HUES64 (cell line): ENCODE measurements around the gene ULK4.
"Not testable (repeated sequence)": the region's sequence is repeated elsewhere in the genome, so short reads cannot be mapped to it uniquely, and the experiment has no call there.

ENCODE experiments used
- H3K27ac ChIP-seq: 2 replicates; pipeline ENCODE4 v1.7.0; 2013; ENCODE audit warnings: low read depth, low read length, inconsistent platforms
- H3K27me3 ChIP-seq: 2 replicates; pipeline ENCODE4 v1.6.1; 2013; ENCODE audit warnings: mild to moderate bottlenecking, low read length; ENCODE audit not compliant: insufficient read depth
- H3K36me3 ChIP-seq: 2 replicates; pipeline ENCODE4 v1.6.1; 2013; ENCODE audit warnings: mild to moderate bottlenecking, low read length; ENCODE audit not compliant: insufficient read depth
- H3K4me1 ChIP-seq: 2 replicates; pipeline ENCODE4 v1.6.1; 2013; ENCODE audit warnings: mild to moderate bottlenecking, low read length, moderate library complexity; ENCODE audit not compliant: insufficient read depth
- H3K4me3 ChIP-seq: 2 replicates; pipeline ENCODE4 v1.5.1; 2013; ENCODE audit warnings: mild to moderate bottlenecking, low read length, moderate library complexity
- H3K9ac ChIP-seq: 2 replicates; pipeline ENCODE4 v1.6.1; 2013; ENCODE audit warnings: mild to moderate bottlenecking, low read depth, low read length
- H3K9me3 ChIP-seq: 2 replicates; pipeline ENCODE4 v1.6.1; 2013; ENCODE audit warnings: low read depth, low read length; ENCODE audit not compliant: insufficient read depth
- WGBS: fragments of 150-250, 120-280 bp; methylation state at CpG from one replicate; pipeline ENCODE4 v1.1.7; 2013; ENCODE audit warnings: missing lambda C conversion rate; 5-methylcytosine and 5-hydroxymethylcytosine counted together

Gene ULK4

GRCh38 chr3:41573591-41573990 is 388.3 kb downstream of the ULK4 start:
- Histone ChIP-seq H3K9me3 (no peaks in the 10 kb centered on the region), H3K27me3 (no peaks in the 10 kb centered on the region), H3K27ac (no peak overlapping the region), H3K4me3 (no peak overlapping the region), H3K9ac (no peak overlapping the region), H3K4me1 (peaks cover 38% of the 10 kb centered on the region), H3K36me3 (no peaks in the 10 kb centered on the region)
- 97% methylated on average over 4 of the region's 4 CpGs for WGBS

- Histone ChIP-seq H3K36me3 (no peaks in the 10 kb centered on the region), H3K27ac (no peak overlapping the region), H3K27me3 (no peaks in the 10 kb centered on the region), H3K9me3 (no peaks in the 10 kb centered on the region), H3K4me1 (peaks cover 24% of the 10 kb centered on the region), H3K9ac (no peak overlapping the region), H3K4me3 (no peak overlapping the region)
- 92% methylated on average over 1 of the region's 1 CpG for WGBS
These were observed 389.8 kb downstream of the ULK4 start for GRCh38 chr3:41572092-41572491.

DNA sequence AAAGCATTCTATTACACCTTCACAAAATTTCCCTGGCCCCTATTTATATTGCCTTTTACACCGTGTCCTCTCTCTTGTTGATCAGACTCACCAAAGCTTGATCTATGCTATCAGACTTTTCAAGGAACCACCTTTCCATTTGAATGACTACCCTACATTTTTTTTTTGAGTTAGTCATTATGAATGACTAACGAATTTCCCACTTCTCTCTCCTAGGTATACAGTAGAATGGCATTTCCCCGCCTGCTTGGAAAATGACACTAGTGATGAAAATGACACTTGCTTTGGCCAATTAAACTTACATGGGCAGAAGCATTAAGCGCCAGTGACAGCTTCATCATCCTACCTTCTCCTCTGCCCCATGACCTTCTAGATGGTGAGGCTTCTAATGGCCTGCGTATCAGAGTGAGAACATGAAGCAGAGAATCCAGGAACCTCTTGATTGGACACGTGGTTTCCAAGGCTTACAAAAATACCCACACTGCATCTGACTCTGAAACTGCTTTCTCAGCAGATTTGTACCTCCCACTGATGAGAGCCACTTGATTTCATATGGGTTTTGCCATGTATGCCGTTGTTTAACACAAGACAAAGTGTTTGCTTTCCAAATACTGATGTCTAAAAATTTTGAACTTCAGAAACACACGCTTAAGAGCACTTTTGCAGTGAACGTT is 392.1 kb downstream of the ULK4 start:
- 90% methylated on average over 9 of the region's 9 CpGs for WGBS
- H3K27ac ChIP-seq, result no peak overlapping the region
- H3K27me3 ChIP-seq, result no peaks in the 10 kb centered on the region
- no peak overlapping the region for H3K4me3 ChIP-seq
- H3K9me3 ChIP-seq, result no peaks in the 10 kb centered on the region
- peaks cover 13% of the 10 kb centered on the region for H3K4me1 ChIP-seq
- no peaks in the 10 kb centered on the region for H3K36me3 ChIP-seq
- no peak overlapping the region for H3K9ac ChIP-seq

DNA sequence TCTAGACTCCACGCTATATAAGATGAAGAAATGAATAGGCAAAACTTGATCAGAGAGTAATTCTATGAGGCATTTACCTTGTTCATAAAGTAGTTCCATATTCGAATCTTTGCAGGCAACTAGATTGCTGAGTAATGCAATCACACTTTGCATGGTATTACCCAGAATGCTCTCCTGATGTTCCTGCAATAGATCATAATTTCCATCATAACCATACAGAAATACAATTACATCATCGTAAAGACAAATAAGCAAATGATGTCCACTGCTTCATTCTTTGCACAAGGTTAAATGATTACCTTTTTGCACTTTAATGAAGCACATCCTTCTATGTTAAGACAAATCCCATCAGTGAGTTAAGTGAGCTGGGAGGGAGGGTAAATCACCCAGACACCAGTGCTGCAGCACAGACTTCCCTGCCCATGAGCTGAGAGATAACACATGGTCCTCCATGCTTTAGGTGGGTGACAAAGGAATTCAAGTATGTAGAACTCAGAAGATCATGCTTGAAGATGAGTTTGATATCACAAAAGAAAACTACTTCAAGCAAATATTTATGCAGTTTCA is 395.9 kb downstream of the ULK4 start:
- no peak overlapping the region for H3K9ac ChIP-seq
- no peaks in the 10 kb centered on the region for H3K27me3 ChIP-seq
- H3K4me1 ChIP-seq, result peaks cover 13% of the 10 kb centered on the region
- H3K27ac ChIP-seq, result no peak overlapping the region
- no peak overlapping the region for H3K4me3 ChIP-seq
- H3K36me3 ChIP-seq, result no peaks in the 10 kb centered on the region
- no peaks in the 10 kb centered on the region for H3K9me3 ChIP-seq
- 98% methylated on average over 3 of the region's 3 CpGs for whole genome bisulfite sequencing

DNA sequence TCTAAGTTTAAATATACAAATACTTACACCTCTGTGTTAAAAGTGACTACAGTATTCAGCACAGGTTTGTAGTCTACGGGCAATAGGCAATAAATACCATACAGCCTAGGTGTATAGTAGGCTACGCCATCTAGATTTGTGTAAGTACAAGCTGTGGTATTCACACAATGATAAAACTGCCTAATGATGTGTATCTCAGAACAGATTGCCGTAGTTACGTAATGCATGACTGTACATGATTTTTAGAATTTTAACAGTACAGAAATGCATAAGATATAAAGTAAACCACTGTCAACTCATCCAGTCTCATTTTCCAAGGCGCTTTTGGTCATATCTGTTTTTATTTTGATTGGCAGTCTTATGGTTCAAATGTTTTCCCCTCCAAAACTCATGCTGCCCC is 396.9 kb downstream of the ULK4 start:
- Histone ChIP-seq H3K4me3 (no peak overlapping the region), H3K27ac (no peak overlapping the region), H3K27me3 (no peaks in the 10 kb centered on the region), H3K36me3 (no peaks in the 10 kb centered on the region), H3K9me3 (no peaks in the 10 kb centered on the region), H3K4me1 (peaks cover 9% of the 10 kb centered on the region; the same call in 1 of the 2 replicates), H3K9ac (no peak overlapping the region)
- 92% methylated on average over 2 of the region's 5 CpGs for WGBS

- 97% methylated on average over 5 of the region's 5 CpGs for WGBS
- H3K4me1 ChIP-seq, result not testable (repeated sequence)
These were observed 405.7 kb downstream of the ULK4 start for GRCh38 chr3:41556245-41556644.

GRCh38 chr3:41532976-41533375 is 428.9 kb downstream of the ULK4 start:
- Histone ChIP-seq H3K4me1 (no peaks in the 10 kb centered on the region), H3K9me3 (no peaks in the 10 kb centered on the region), H3K36me3 (no peaks in the 10 kb centered on the region), H3K27me3 (no peaks in the 10 kb centered on the region), H3K9ac (no peak overlapping the region), H3K4me3 (no peak overlapping the region), H3K27ac (no peak overlapping the region)
- WGBS, result 97% methylated on average over 3 of the region's 3 CpGs

More at GRCh38 chr3:41556245-41556644, 405.7 kb downstream of the ULK4 start:
- not testable (repeated sequence) for H3K36me3 ChIP-seq, H3K27ac ChIP-seq, H3K9ac ChIP-seq, H3K4me3 ChIP-seq, H3K9me3 ChIP-seq, H3K27me3 ChIP-seq

- no peaks in the 10 kb centered on the region for H3K9me3 ChIP-seq
- WGBS, result 93% methylated on average over 5 of the region's 5 CpGs
- H3K36me3 ChIP-seq, result no peaks in the 10 kb centered on the region
- H3K9ac ChIP-seq, result no peak overlapping the region
- H3K4me3 ChIP-seq, result no peak overlapping the region
- H3K27ac ChIP-seq, result no peak overlapping the region
- H3K27me3 ChIP-seq, result no peaks in the 10 kb centered on the region
- H3K4me1 ChIP-seq, result peaks cover 7% of the 10 kb centered on the region; the same call in 1 of the 2 replicates
These were observed 434.8 kb downstream of the ULK4 start for GRCh38 chr3:41526995-41527573.

- H3K9ac ChIP-seq, result no peak overlapping the region
- 80% methylated on average over 6 of the region's 6 CpGs for WGBS
- H3K36me3 ChIP-seq, result no peaks in the 10 kb centered on the region
- H3K27me3 ChIP-seq, result no peaks in the 10 kb centered on the region
- no peaks in the 10 kb centered on the region for H3K9me3 ChIP-seq
- H3K27ac ChIP-seq, result no peak overlapping the region
- H3K4me3 ChIP-seq, result no peak overlapping the region
- peaks cover 7% of the 10 kb centered on the region; the same call in 1 of the 2 replicates for H3K4me1 ChIP-seq
These were observed 436.4 kb downstream of the ULK4 start for GRCh38 chr3:41525303-41526064.

DNA sequence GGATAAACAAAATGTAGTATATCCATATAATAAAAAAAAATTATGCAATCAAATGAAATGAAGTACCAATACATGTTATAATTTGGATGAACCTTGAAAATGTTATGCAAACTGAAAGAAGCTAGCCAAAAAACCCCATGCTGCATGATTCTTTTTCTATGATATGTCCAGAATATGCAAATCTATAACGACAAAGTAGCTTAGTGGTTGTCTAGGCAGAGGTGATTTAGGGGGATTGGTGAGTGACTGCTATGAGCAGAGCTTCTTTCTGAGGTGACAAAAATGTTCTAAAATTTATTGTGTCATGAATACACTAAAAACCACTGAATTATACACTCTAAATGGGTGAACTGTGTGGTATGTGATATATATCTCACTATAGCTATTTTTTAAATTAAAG is 438.0 kb downstream of the ULK4 start:
- no peaks in the 10 kb centered on the region for H3K27me3 ChIP-seq
- H3K4me1 ChIP-seq, result peaks cover 9% of the 10 kb centered on the region; the same call in 1 of the 2 replicates
- WGBS, result 100% methylated on average over 1 of the region's 1 CpG
- H3K4me3 ChIP-seq, result no peak overlapping the region
- H3K36me3 ChIP-seq, result no peaks in the 10 kb centered on the region
- no peak overlapping the region for H3K27ac ChIP-seq
- H3K9me3 ChIP-seq, result no peaks in the 10 kb centered on the region
- H3K9ac ChIP-seq, result no peak overlapping the region

DNA sequence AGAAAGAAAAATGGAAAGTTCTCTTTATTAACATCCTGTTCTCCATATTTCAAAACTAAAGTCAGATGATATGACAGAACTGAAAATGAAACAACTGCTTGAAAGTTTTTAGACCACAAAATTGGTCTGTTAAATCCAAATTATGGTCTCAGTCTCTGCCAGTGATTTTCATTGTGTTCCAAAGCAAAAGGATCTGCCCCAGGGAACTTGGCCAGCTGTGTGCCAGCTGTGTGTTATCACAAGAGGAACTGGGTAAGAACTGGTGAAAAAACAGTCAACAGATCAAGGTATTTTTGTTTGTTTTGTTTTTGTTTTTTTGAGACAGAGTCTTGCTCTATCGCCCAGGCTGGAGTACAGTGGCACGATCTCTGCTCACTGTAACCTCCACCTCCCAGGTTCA is 439.3 kb downstream of the ULK4 start:
- Histone ChIP-seq H3K4me3 (no peak overlapping the region), H3K27me3 (no peaks in the 10 kb centered on the region), H3K36me3 (no peaks in the 10 kb centered on the region), H3K4me1 (peaks cover 15% of the 10 kb centered on the region; the same call in 1 of the 2 replicates), H3K27ac (no peak overlapping the region), H3K9me3 (no peaks in the 10 kb centered on the region), H3K9ac (no peak overlapping the region)
- WGBS, result 95% methylated on average over 2 of the region's 2 CpGs
